CD4-positive, alpha-beta T cell treated with Interleukin-10 for 1 hour (primary cell): ENCODE measurements around the gene UBE2F.

Source experiments
- DNase-seq: peaks from one replicate; pipeline ENCODE4 v3.0.0-alpha.2; 2020

The UBE2F gene

GRCh38 chr2:238083919-238084318, 117.1 kb downstream of the UBE2F start:
- no peak for DNase-seq

- no peak for DNase-seq
Measured at GRCh38 chr2:238084761-238085160, 117.9 kb downstream of the UBE2F start.

GRCh38 chr2:238085899-238086298, 119.1 kb downstream of the UBE2F start:
- DNase-seq, result no peak

DNA sequence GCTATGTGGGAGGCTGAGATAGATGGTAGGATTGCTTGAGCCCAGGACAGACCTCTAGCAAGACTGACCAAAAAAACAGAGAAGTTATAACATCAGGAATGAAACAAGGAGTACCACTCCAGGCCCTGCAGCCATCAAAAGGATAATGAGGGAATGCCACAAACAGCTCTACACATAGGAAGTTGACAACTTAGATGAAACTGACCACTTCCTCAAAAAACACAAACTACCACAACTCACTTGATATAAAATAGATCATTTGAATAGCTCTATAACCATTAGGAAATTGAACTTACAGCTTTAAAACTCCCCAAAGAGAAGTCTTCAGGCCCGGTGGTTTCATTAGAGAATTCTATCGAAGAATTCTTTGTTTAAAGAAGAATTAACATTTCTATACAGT, 120.4 kb downstream of the UBE2F start:
- no peak for DNase-seq

- no peak for DNase-seq
Measured at GRCh38 chr2:238090887-238091286, 124.1 kb downstream of the UBE2F start.

DNA sequence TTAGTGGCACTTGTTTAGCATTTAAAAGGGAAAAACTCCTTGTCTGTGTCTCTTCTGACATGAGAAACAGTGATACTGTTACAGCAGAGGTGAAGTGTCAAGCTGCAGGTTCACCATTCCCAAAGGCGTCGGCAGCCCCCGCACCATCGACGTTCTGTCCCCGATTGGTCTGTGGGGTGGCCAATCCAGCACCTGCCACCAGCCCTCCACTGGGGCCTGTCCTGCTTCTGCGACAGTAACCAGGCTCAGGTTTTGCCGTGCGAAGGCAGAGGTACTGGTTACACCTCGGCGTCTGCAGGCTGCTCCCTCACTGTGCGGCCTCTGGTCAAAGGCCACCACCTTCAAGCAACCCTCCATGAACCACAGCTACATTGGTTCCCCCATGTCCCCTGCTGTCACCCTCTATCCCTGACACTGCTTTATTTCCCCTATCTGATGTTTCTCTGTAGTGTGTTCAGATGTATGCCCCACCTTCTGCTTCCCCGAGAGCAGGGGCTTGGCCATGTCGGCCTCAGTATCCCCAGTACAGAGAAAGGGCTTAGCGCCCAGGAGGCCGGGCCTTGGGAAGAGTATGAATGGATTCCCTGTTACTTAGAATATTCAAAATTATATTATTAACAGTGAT, 124.7 kb downstream of the UBE2F start:
- DNase-seq, result no peak
